CD14-positive monocyte (primary cell): ENCODE results near the gene RPTOR. TPM values are rescaled to one million over a fixed set of nuclear protein-coding genes. Genes with fewer than 3 reads are reported as not detected.

ENCODE experiments used
- DNase-seq, 3 donors: peaks; one replicate each; pipeline ENCODE4 v3.0.0-alpha.2; 2011 to 2022
- H2AFZ ChIP-seq: 2 replicates; pipeline ENCODE4 v1.6.0; 2012; ENCODE audit warnings: mild to moderate bottlenecking, low read depth, low read length, inconsistent platforms; ENCODE audit not compliant: insufficient read depth, poor library complexity, severe bottlenecking
- H3K27ac ChIP-seq, 2 donors: 1 replicate in 1 of 2; 2 replicates in 1 of 2; pipeline ENCODE4 v1.5.1; 2012 to 2013; ENCODE audit warnings: low read length in 2 of 2, control low read depth in 1 of 2, inconsistent platforms in 1 of 2, low read depth in 1 of 2, mild to moderate bottlenecking in 1 of 2
- H3K27me3 ChIP-seq, 2 donors: one replicate each; pipeline versions ENCODE4 v1.6.0 to v1.6.1; 2011 to 2013; ENCODE audit warnings: low read length in 2 of 2; ENCODE audit not compliant: control insufficient read depth in 2 of 2, insufficient read depth in 2 of 2
- H3K36me3 ChIP-seq, 2 donors: replicated peaks in 1 of 2; 1 replicate in 1 of 2; 2 replicates in 1 of 2; pipeline versions ENCODE4 v1.5.1 to v1.6.1; 2012 to 2013; ENCODE audit warnings: low read length in 2 of 2, control low read depth in 1 of 2, inconsistent platforms in 1 of 2, mild to moderate bottlenecking in 1 of 2; ENCODE audit not compliant: insufficient read depth in 2 of 2, control insufficient read depth in 1 of 2
- H3K4me1 ChIP-seq, 2 donors: 1 replicate in 1 of 2; 2 replicates in 1 of 2; pipeline versions ENCODE4 v1.5.1 to v1.6.1; 2012 to 2013; ENCODE audit warnings: low read length in 2 of 2, control low read depth in 1 of 2, inconsistent platforms in 1 of 2, mild to moderate bottlenecking in 1 of 2, moderate library complexity in 1 of 2; ENCODE audit not compliant: insufficient read depth in 2 of 2, control insufficient read depth in 1 of 2
- H3K4me2 ChIP-seq: replicated peaks from 2 replicates; pipeline ENCODE3; 2012; ENCODE audit warnings: low read length, moderate library complexity, mild to moderate bottlenecking; ENCODE audit not compliant: poor library complexity, severe bottlenecking; ENCODE audit errors: extremely low read depth
- H3K4me3 ChIP-seq, 3 experiments: fragments of 200-600 bp in 1 of 3; sonication (generic) in 1 of 3; replicated peaks in 1 of 3; 1 replicate in 2 of 3; 2 replicates in 1 of 3; pipeline ENCODE4 v1.5.1; 2011 to 2013; ENCODE audit warnings: low read length in 3 of 3, mild to moderate bottlenecking in 3 of 3, control low read depth in 2 of 3, low read depth in 2 of 3, inconsistent platforms in 1 of 3, moderate library complexity in 1 of 3
- H3K79me2 ChIP-seq: 2 replicates; pipeline ENCODE4 v1.6.0; 2012; ENCODE audit warnings: mild to moderate bottlenecking, control low read depth, inconsistent platforms, low read length, moderate library complexity; ENCODE audit not compliant: insufficient read depth
- H3K9ac ChIP-seq: 2 replicates; pipeline ENCODE4 v1.6.0; 2017; ENCODE audit warnings: low read length, mild to moderate bottlenecking; ENCODE audit not compliant: insufficient read depth, poor library complexity, severe bottlenecking
- H3K9me3 ChIP-seq, 2 donors: replicated peaks in 1 of 2; 1 replicate in 1 of 2; 2 replicates in 1 of 2; pipeline versions ENCODE4 v1.5.1 to v1.6.1; 2012 to 2013; ENCODE audit warnings: low read length in 2 of 2, control low read depth in 1 of 2; ENCODE audit not compliant: control insufficient read depth in 1 of 2, insufficient read depth in 1 of 2
- H4K20me1 ChIP-seq: 2 replicates; pipeline ENCODE4 v1.6.0; 2012; ENCODE audit warnings: mild to moderate bottlenecking, low read length, control low read depth, moderate library complexity; ENCODE audit not compliant: insufficient read depth
- H3K27ac Mint-ChIP-seq, 7 donors: one replicate each; pipeline ENCODE4 v1.8.0; 2020; ENCODE audit warnings: mild to moderate bottlenecking in 7 of 7, mixed read lengths in 7 of 7, moderate library complexity in 6 of 7, inconsistent platforms in 2 of 7
- H3K27me3 Mint-ChIP-seq, 3 donors: one replicate each; pipeline ENCODE4 v1.8.0; 2021 to 2022; ENCODE audit warnings: low read depth in 3 of 3, mild to moderate bottlenecking in 3 of 3, mixed read lengths in 3 of 3, moderate library complexity in 3 of 3, inconsistent platforms in 1 of 3
- H3K36me3 Mint-ChIP-seq, 2 donors: one replicate each; pipeline ENCODE4 v1.8.0; 2020; ENCODE audit warnings: mixed read lengths in 2 of 2, inconsistent platforms in 1 of 2, mild to moderate bottlenecking in 1 of 2
- H3K4me1 Mint-ChIP-seq: one replicate; pipeline ENCODE4 v1.8.0; 2020; ENCODE audit warnings: mild to moderate bottlenecking, mixed read lengths
- H3K4me3 Mint-ChIP-seq, 2 donors: one replicate each; pipeline ENCODE4 v1.8.0; 2020; ENCODE audit warnings: mild to moderate bottlenecking in 2 of 2, mixed read lengths in 2 of 2, moderate library complexity in 1 of 2
- H3K9me3 Mint-ChIP-seq, 7 donors: one replicate each; pipeline ENCODE4 v1.8.0; 2020 to 2022; ENCODE audit warnings: mixed read lengths in 7 of 7, mild to moderate bottlenecking in 6 of 7, moderate library complexity in 6 of 7, inconsistent platforms in 2 of 7
- CTCF ChIP-seq: fragments of 200-600 bp; IDR thresholded peaks from one replicate; pipeline ENCODE4 v1.8.0; 2022; ENCODE audit warnings: antibody characterized with exemption, mild to moderate bottlenecking
- whole genome bisulfite sequencing: methylation state at CpG from one replicate; pipeline ENCODE4 v1.1.5; 2013; ENCODE audit warnings: missing lambda C conversion rate; ENCODE audit not compliant: insufficient coverage; 5-methylcytosine and 5-hydroxymethylcytosine counted together
- intact Hi-C, 2 donors: fragments of 100-400 bp; cut with micrococcal nuclease; formaldehyde crosslinking; loops; one replicate each; pipeline versions ENCODE4 v1.15.0 to v1.15.1; 2023
- polyA plus RNA-seq, 3 donors: library from polyadenylated mRNA; depleted of rRNA in 1 of 3; unstranded in 2 of 3; stranded (reverse) in 1 of 3; fragments of 300-500 nt in 2 of 3; fragments of >200 nt in 1 of 3; fragmentation: Illumina TruSeq in 2 of 3; gene quantifications; 1 replicate in 2 of 3; 2 replicates in 1 of 3; pipeline ENCODE4 v1.2.3, GENCODE V29; 2012 to 2021

The RPTOR gene
- polyA plus RNA-seq, 3 donors, result 1.1 to 8.7 (median 2.6) TPM

- no peak for TF ChIP-seq CTCF
- Histone ChIP-seq H3K9me3 (no peaks in the 10 kb centered on the region), H3K27me3 (no peaks in the 10 kb centered on the region), H3K9ac (no peak overlapping the region), H3K4me1 (no peaks in the 10 kb centered on the region), H3K27ac (no peak overlapping the region), H4K20me1 (peaks cover 39% of the 10 kb centered on the region), H3K4me2 (no peak overlapping the region), H3K79me2 (peaks cover 9% of the 10 kb centered on the region), H2AFZ (no peak overlapping the region), H3K4me3 (no peak overlapping the region), H3K36me3 (peaks cover 0 to 8% of the 10 kb centered on the region in 2 donors)
- Mint-ChIP-seq H3K27me3 (peaks cover 0 to 4% (median 1%) of the 10 kb centered on the region in 3 donors), H3K27ac (no peak overlapping the region), H3K36me3 (peaks cover 10 to 20% of the 10 kb centered on the region in 2 donors), H3K4me1 (peaks cover 7% of the 10 kb centered on the region), H3K4me3 (no peak overlapping the region), H3K9me3 (no peaks in the 10 kb centered on the region)
- DNase-seq, result no peak
- intact Hi-C loops, result no loop called here
- WGBS, result 79% methylated on average over 3 of the region's 12 CpGs
Measured at GRCh38 chr17:80632046-80632581, 87.5 kb downstream of the RPTOR start.

GRCh38 chr17:80633207-80633606 is 88.6 kb downstream of the RPTOR start:
- 97% methylated on average over 7 of the region's 19 CpGs for WGBS
- Mint-ChIP-seq H3K9me3 (no peaks in the 10 kb centered on the region), H3K4me3 (no peak overlapping the region), H3K27me3 (peaks cover 0 to 4% (median 1%) of the 10 kb centered on the region in 3 donors), H3K27ac (no peak overlapping the region), H3K36me3 (peaks cover 11 to 14% of the 10 kb centered on the region in 2 donors), H3K4me1 (peaks cover 7% of the 10 kb centered on the region)
- Histone ChIP-seq H3K4me1 (no peaks in the 10 kb centered on the region), H3K27ac (no peak overlapping the region), H2AFZ (no peak overlapping the region), H4K20me1 (peaks cover 50% of the 10 kb centered on the region), H3K9me3 (no peaks in the 10 kb centered on the region), H3K79me2 (peaks cover 9% of the 10 kb centered on the region), H3K9ac (no peak overlapping the region), H3K4me2 (no peak overlapping the region), H3K27me3 (no peaks in the 10 kb centered on the region), H3K4me3 (no peak overlapping the region), H3K36me3 (peaks cover 0 to 4% of the 10 kb centered on the region in 2 donors)
- DNase-seq, result no peak
- no peak for TF ChIP-seq CTCF
- intact Hi-C loops, result no loop called here
